Measurements from ENCODE around the gene CFAP161.

Gene CFAP161

GRCh38 chr15:81111510-81112470 lies 22.3 kb upstream of the CFAP161 start:
- no peaks in the 10 kb centered on the region for H3K4me1 ChIP-seq
- H3K27me3 ChIP-seq = peaks cover 27% of the 10 kb centered on the region
- no peaks in the 10 kb centered on the region for H3K36me3 ChIP-seq
- no peak for DNase-seq
- H3K4me3 ChIP-seq (ENCODE audit: low read depth, low read length) = no peak overlapping the region
- no peak for TF ChIP-seq CTCF (IDR thresholded peaks at IDR 0.05; ENCODE audit: low read depth, low read length)
- no peaks in the 10 kb centered on the region for H3K9me3 ChIP-seq

GRCh38 chr15:81113204-81113657 lies 20.8 kb upstream of the CFAP161 start:
- Histone ChIP-seq H3K4me3 (ENCODE audit: low read depth, low read length) (no peak overlapping the region), H3K36me3 (no peaks in the 10 kb centered on the region), H3K9me3 (no peaks in the 10 kb centered on the region), H3K4me1 (no peaks in the 10 kb centered on the region), H3K27me3 (peaks cover 27% of the 10 kb centered on the region)
- DNase-seq = no peak
- TF ChIP-seq CTCF (IDR thresholded peaks at IDR 0.05; ENCODE audit: low read depth, low read length) = no peak

DNA sequence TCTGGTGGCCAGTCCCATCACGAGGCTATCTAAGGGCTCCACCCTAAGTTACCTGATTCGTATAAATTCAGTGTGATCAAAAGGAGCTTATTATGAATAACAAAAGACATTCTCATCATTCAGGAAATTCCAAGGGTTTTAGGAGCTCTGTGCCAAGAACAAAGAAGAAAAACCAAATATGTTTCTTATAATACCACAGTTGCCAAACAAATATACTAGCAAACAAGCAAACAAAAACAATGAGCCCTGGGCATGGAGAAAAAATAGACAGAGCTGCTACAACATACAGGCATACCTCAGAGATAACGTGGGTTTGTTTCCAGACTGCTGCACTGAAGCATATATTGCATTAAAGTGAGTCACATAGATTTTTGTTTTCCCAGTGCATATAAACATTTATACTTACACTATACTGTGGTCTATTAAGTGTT lies 20.2 kb upstream of the CFAP161 start:
- H3K27me3 ChIP-seq = peaks cover 31% of the 10 kb centered on the region
- no peaks in the 10 kb centered on the region for H3K4me1 ChIP-seq
- no peaks in the 10 kb centered on the region for H3K36me3 ChIP-seq
- no peak for TF ChIP-seq CTCF (IDR thresholded peaks at IDR 0.05; ENCODE audit: low read depth, low read length)
- no peaks in the 10 kb centered on the region for H3K9me3 ChIP-seq
- no peak for DNase-seq
- no peak overlapping the region for H3K4me3 ChIP-seq (ENCODE audit: low read depth, low read length)

- TF ChIP-seq CTCF (IDR thresholded peaks at IDR 0.05; ENCODE audit: low read depth, low read length) = no peak
- H3K36me3 ChIP-seq = no peaks in the 10 kb centered on the region
These were observed 18.8 kb upstream of the CFAP161 start for GRCh38 chr15:81115054-81115939.

DNA sequence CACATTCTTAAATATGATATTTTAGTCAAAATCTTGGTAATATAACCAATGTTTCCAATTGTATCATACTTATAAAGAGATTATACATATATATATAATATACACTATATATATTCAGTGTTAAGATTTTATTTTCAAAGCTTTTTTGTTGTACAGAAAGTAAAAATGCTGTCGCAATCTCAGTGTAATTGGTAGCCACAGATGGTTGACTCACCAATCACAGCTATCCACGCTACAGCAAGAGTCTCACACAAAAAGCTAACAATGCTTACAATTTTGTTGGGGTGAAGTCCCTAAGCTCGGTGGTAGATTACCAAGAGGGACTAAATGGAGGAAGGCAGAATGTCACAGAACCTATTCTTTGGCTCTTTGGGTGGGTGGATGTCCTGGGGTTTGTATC lies 16.9 kb upstream of the CFAP161 start:
- Histone ChIP-seq H3K36me3 (no peaks in the 10 kb centered on the region), H3K27me3 (peaks cover 21% of the 10 kb centered on the region), H3K9me3 (no peaks in the 10 kb centered on the region), H3K4me3 (ENCODE audit: low read depth, low read length) (no peak overlapping the region), H3K4me1 (no peaks in the 10 kb centered on the region)
- TF ChIP-seq CTCF (IDR thresholded peaks at IDR 0.05; ENCODE audit: low read depth, low read length) = no peak
- DNase-seq = no peak

More at GRCh38 chr15:81115054-81115939, 18.8 kb upstream of the CFAP161 start:
- Histone ChIP-seq H3K4me3 (ENCODE audit: low read depth, low read length) (no peak overlapping the region), H3K4me1 (no peaks in the 10 kb centered on the region), H3K9me3 (no peaks in the 10 kb centered on the region), H3K27me3 (peaks cover 26% of the 10 kb centered on the region)
- no peak for DNase-seq
